Inferior parietal cortex (tissue), 1 donor: ENCODE measurements around the gene SH3PXD2A.

Source experiments
- DNase-seq: peaks from one replicate; pipeline ENCODE4 v3.0.0-alpha.2; 2016; ENCODE audit errors: extremely low spot score

Gene SH3PXD2A

GRCh38 chr10:103812004-103812403, 43.4 kb downstream of the SH3PXD2A start:
- no peak for DNase-seq

DNA sequence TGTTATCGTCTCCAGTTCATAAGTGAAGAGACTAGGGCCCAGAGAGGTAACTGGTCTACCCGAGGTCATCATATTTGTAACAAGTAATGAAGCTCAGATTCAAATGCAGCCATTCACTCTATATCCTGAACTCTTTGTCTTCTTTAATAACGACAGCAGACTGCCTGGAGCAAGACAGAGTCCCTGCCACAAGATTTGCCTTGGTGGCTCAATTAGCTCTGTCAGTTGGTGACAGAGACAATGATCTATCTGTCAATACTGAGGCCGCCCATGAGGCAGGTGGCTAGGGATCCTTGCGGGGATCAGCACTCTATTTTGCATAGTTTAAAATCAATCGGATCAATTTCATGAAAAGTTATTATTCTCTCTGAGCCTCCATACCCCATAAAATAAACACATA, 43.9 kb downstream of the SH3PXD2A start:
- no peak for DNase-seq

GRCh38 chr10:103808780-103809179, 46.6 kb downstream of the SH3PXD2A start:
- DNase-seq, result no peak

DNA sequence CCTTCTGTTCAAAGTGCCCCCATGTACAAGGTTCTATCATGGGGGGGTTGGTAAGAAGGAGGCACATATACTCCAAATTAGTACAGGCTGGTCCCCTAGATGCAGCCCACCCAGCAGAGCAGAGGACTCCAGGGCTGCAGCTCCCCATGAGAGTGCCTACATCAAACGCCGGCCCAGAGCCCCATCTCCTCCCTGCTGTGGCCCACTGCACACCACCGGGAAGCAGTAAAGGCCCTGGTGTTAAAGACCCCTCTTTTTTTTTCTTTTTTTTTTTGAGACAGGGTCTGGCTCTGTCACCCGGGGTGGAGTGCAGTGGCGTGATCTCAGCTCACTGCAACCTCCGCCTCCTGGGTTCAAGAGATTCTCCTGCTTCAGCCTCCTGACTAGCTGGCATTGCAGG, 47.4 kb downstream of the SH3PXD2A start:
- no peak for DNase-seq

DNA sequence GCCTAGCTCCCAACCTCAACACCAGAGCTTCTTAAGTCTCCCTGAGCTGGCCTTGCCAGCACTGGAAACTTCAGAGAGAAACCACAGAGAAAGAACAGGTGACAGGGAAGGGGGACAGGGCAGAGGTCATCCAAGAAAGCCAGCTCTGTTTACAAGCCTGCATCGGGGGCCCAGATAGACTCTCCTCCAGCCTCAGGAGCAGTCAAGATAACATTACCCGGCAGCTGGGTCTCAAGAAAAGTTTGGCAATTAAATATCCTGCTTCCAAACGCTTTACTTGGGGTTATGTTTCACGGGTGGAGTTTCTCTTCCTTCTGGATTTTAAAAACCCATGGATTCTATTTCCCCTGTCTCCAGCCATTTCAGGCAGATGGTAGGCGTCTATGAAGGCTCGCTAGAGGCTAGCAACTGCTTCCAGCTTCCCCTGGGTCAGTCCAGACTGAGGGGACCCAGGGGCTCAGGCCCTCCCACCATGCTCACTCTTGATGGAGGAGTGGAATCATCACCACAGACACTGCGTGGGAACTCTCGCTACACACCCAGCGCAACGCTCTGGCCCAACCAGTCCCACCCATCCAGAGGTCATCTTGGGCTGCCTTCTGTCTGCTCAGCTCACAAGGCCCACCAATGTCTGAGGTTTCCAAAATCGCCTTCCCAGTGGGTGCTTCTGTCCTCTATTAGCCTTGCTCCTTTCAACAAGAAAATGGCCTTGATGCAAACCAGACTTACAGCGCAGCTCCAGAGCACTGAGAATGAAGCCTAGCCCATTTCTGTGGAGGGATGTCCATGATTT, 48.8 kb downstream of the SH3PXD2A start:
- no peak for DNase-seq

DNA sequence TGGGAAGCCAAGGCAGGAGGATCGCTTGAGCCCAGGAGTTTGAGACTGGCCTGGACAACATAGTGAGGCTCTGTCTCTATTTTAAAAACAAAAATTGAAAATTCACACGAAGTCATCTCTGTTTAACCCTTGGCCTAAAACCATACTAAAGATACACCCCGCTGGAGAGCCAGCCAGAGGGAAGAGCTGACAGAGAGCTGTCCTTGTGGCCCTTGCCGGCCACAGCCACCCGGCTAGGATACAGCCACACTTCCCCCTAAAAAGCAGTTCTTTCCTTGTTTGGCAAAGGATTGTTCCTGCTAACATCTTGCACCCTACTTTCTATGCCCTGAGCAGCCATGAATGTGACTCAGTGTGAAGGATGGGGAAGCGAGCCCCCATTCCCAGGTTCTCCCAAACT, 49.6 kb downstream of the SH3PXD2A start:
- no peak for DNase-seq

DNA sequence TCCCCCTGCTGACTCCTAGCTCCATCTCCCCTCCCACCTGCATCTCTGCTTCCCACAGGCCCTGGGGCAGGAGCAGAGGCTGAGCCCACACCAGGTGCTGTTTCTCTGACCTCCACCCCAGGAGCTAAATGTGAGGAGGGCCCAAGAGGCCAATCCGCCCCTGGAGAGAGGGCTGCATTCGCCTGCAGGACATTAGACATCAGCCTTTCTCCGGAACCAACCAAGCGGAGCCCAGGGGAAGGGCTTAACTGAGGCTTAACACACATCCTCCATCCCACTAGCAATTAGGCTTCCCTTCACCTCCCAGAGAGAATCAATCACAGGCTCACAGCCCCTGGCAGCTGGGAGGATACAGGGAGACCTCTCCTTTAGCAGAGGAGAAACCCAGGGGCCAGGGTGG, 50.5 kb downstream of the SH3PXD2A start:
- DNase-seq, result no peak

- DNase-seq, result no peak
These were observed 51.4 kb downstream of the SH3PXD2A start for GRCh38 chr10:103803941-103804340.

GRCh38 chr10:103802637-103803353, 52.6 kb downstream of the SH3PXD2A start:
- DNase-seq, result no peak

GRCh38 chr10:103802081-103802480, 53.3 kb downstream of the SH3PXD2A start:
- DNase-seq, result peak; percentile 25

DNA sequence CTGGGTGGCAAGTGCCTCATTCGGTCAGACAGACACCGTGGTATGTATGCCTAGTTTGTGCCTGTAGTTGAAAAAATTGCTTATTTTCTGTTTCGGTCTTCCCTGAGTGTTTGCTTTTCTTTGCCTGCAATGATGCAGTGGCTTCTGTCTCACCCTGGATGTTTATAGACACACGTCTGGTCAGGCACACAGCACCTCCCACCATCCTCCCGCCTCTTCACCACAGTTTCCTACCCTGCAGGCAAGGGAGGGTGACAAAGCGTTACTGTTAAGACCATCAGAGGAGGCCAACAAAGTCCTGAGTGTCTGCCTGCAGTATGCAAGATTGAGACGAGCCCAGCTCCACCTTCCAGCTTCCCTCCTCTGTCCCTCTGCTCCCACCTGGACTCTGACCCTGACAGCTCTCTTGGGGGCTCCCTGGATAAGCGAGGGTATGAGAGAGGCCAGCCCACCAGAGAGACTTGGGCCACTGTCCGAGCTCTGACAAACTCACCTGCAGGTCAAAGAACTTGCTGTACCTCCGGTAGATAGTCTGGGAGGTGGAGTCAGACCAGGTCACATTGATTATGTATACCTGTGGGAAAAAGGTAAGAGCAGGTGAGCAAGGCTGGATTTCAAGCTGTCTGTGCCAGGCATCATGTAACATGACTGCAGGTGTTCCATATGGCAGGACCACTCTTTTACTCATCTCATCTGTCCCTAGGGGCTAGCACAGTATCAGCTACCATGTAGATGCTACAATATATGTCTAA, 54.4 kb downstream of the SH3PXD2A start:
- DNase-seq, result no peak

GRCh38 chr10:103800089-103800488, 55.3 kb downstream of the SH3PXD2A start:
- DNase-seq, result no peak

DNA sequence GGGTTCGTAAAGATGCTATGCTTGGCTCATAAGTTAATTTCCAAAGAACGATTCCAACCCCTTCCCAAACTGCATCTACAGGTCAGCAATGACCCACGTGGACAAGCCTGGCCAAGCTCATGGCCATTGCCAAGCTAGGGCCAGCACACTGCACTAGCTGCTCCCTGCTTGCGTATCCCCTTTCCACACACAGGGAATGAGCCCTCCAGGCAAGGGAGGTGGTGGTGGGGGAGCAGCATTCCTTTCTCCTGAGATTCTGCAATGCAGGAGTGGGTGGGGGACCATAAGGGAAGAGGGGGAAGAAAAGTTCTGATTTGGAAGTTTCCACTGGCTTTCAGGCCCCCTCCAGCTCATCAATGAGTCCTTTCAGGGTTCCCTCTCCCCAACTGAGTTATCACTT, 56.0 kb downstream of the SH3PXD2A start:
- no peak for DNase-seq

- DNase-seq, result no peak
These were observed 56.9 kb downstream of the SH3PXD2A start for GRCh38 chr10:103798511-103798910.

DNA sequence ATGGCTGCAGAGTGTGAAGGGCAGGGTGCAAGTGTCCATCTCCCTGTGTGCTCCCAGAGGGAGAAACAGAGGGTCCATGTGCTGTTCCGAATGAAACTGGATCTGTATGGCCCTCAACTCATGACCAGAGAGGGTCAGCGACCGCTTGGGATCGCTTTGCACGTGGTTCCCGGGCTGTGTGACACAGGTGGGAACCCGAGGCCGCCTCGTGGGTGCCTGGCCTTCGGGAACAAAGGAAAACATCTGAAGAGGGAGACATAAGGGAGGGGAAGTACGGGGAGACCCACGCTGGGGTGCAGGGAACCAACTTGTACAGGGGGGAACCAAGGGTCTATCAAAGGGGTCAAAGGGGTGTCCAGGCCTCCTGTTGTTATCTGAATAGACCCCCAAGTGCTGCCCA, 57.5 kb downstream of the SH3PXD2A start:
- DNase-seq, result no peak

DNA sequence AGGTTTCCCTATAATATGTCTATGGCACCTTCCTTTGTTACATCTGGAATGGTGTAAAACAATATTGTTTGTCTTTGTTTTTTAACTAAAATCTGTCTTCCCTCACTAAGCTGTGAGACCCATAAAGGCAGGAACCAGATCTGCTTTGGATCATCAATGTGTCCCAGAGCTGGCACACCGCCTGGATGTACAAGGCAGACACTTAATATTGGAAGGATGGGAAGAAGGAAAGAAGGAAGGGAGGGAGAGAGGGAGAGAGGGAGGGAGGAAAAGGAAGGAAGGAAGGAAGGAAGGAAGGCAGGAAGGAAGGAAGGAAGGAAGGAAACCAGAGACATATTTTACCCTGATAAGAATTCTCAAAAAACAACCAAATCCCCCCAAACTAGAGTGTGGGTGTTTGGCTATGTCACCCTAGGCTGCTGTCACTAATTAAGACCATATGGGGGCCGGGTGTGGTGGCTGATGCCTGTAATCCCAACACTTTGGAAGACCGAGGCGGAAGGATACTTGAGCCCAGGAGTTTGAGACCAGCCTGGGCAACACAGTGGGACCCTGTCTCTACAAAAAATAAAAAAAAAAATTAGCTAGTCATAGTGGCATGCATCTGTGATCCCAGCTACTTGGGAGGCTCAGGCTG, 59.6 kb downstream of the SH3PXD2A start:
- DNase-seq, result no peak

GRCh38 chr10:103794996-103795395, 60.4 kb downstream of the SH3PXD2A start:
- no peak for DNase-seq

- DNase-seq, result no peak
These were observed 61.2 kb downstream of the SH3PXD2A start for GRCh38 chr10:103793920-103794883.

- DNase-seq, result no peak
These were observed 61.9 kb downstream of the SH3PXD2A start for GRCh38 chr10:103793429-103793828.

- no peak for DNase-seq
These were observed 62.8 kb downstream of the SH3PXD2A start for GRCh38 chr10:103792547-103792946.

GRCh38 chr10:103791858-103792257, 63.5 kb downstream of the SH3PXD2A start:
- no peak for DNase-seq
